Measurements from ENCODE around the gene PEX11G. TPM values are rescaled to one million over a fixed set of nuclear protein-coding genes. Genes with fewer than 3 reads are reported as not detected.
A peak's percentile ranks its signal among the peaks of the same experiment; 100 is the strongest.

PEX11G gene
- total RNA-seq, 1 experiment from 2014 or later = 2.9 TPM

GRCh38 chr19:7492142-7492541 is 3.3 kb upstream of the PEX11G start:
- TF ChIP-seq REST (IDR thresholded peaks at IDR 0.05; ENCODE audit: insufficient read depth in 1 of 2, low read depth in 2 of 2, low read length in 1 of 2) (no peak), CTCF (IDR thresholded peaks at IDR 0.05) (no peak), POLR2AphosphoS5 (IDR thresholded peaks at IDR 0.05; ENCODE audit: low read depth, low read length) (no peak), TCF7L2 (IDR thresholded peaks at IDR 0.05; ENCODE audit: low read depth, low read length) (no peak), SIN3A (IDR thresholded peaks at IDR 0.05; ENCODE audit: borderline replicate concordance, insufficient read depth, low read depth, low read length) (no peak)
- no peaks in the 10 kb centered on the region for H3K36me3 ChIP-seq (ENCODE audit: control insufficient read depth, insufficient read depth, low read length)
- in situ Hi-C loops (cut with HindIII; ENCODE audit: low pct_unique_long_range_greater_than_20kb, low sequenced_read_pairs) = no loop called here
- CTCF ChIA-PET = no interaction called here
- no peak overlapping the region for H3K4me3 ChIP-seq (ENCODE audit: low read depth in 2 of 2, low read length in 2 of 2)
- intact Hi-C loops (cut with micrococcal nuclease; ENCODE audit: unreplicated experiment) = no loop called here
- POLR2A ChIA-PET = no interaction called here
- H3K27ac ChIP-seq (ENCODE audit: low read length) = no peak overlapping the region
- H3K4me1 ChIP-seq (ENCODE audit: control insufficient read depth, insufficient read depth, low read length) = peaks cover 6% of the 10 kb centered on the region
- ATAC-seq (no peak), DNase-seq (ENCODE audit: low read depth, low spot score) (no peak)
- no peaks in the 10 kb centered on the region for H3K27me3 ChIP-seq (ENCODE audit: control insufficient read depth, insufficient read depth, low read length)
- no peaks in the 10 kb centered on the region for H3K9me3 ChIP-seq (ENCODE audit: control insufficient read depth, insufficient read depth, low read depth, low read length)
- no TSS peak for BruUV-seq (replicated peaks)

- BruUV-seq (replicated peaks) = no TSS peak
- peaks cover 6% of the 10 kb centered on the region for H3K4me1 ChIP-seq (ENCODE audit: control insufficient read depth, insufficient read depth, low read length)
- H3K36me3 ChIP-seq (ENCODE audit: control insufficient read depth, insufficient read depth, low read length) = no peaks in the 10 kb centered on the region
- no peaks in the 10 kb centered on the region for H3K27me3 ChIP-seq (ENCODE audit: control insufficient read depth, insufficient read depth, low read length)
- no peaks in the 10 kb centered on the region for H3K9me3 ChIP-seq (ENCODE audit: control insufficient read depth, insufficient read depth, low read depth, low read length)
- intact Hi-C loops (cut with micrococcal nuclease; ENCODE audit: unreplicated experiment) (no loop called here), in situ Hi-C loops (cut with HindIII; ENCODE audit: low pct_unique_long_range_greater_than_20kb, low sequenced_read_pairs) (no loop called here)
- no peak for ATAC-seq
- no peak for TF ChIP-seq TCF7L2 (IDR thresholded peaks at IDR 0.05; ENCODE audit: low read depth, low read length)
- no peak for TF ChIP-seq REST (IDR thresholded peaks at IDR 0.05; ENCODE audit: insufficient read depth in 1 of 2, low read depth in 2 of 2, low read length in 1 of 2)
- no peak for TF ChIP-seq SIN3A (IDR thresholded peaks at IDR 0.05; ENCODE audit: borderline replicate concordance, insufficient read depth, low read depth, low read length)
- no peak for TF ChIP-seq POLR2AphosphoS5 (IDR thresholded peaks at IDR 0.05; ENCODE audit: low read depth, low read length)
- TF ChIP-seq CTCF (IDR thresholded peaks at IDR 0.05) = no peak
- ChIA-PET CTCF (interaction anchor here (0.8 kb wide), 1 partner anchor 32 kb away, joined by 6 read pairs; no protein-coding TSS in a partner anchor), POLR2A (no interaction called here)
- H3K4me3 ChIP-seq (ENCODE audit: low read depth in 2 of 2, low read length in 2 of 2) = peak overlapping the region; percentile 55 to 61; a peak in 3 of 4 replicates
- no peak for DNase-seq (ENCODE audit: low read depth, low spot score)
- H3K27ac ChIP-seq (ENCODE audit: low read length) = peak overlapping the region; percentile 90
Measured at GRCh38 chr19:7489609-7490044, 792 bp upstream of the PEX11G start.
